GM12892 (cell line): ENCODE results near the gene TOGARAM1.

Experiments
- POLR2A ChIP-seq: IDR thresholded peaks from 2 replicates; pipeline ENCODE4 v1.6.1; 2011; ENCODE audit warnings: low read depth, low read length, control low read depth
- POLR2AphosphoS5 ChIP-seq: IDR thresholded peaks from 2 replicates; pipeline ENCODE4 v1.6.1; 2011; ENCODE audit warnings: low read depth, low read length, control low read depth
- TAF1 ChIP-seq: IDR thresholded peaks from 2 replicates; pipeline ENCODE4 v1.6.1; 2011; ENCODE audit warnings: low read depth, mild to moderate bottlenecking, control low read depth, low read length, borderline replicate concordance

DNA sequence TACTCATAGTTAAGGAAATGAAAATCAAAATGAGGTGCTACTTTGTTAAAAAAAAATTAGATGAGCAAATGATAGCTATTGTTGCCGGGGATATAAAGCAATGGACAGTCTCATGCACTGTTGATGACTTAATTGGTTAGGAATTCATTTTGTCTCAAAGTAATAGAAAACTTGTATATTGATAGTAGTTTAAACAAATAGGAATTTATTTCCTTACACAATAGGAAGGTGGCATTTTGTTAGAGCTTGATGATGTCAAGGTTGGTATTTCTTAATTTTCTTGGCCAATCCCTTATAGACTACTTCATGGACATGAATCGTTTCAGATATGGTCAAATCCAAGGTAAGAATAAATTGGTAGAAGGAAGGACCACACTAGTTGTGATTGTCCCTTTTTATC lies 129.7 kb downstream of the TOGARAM1 start:
- TF ChIP-seq POLR2A, result no peak
- no peak for TF ChIP-seq TAF1
- TF ChIP-seq POLR2AphosphoS5, result no peak
